GM19397 (cell line): ENCODE data around the gene GON7.
A peak's percentile ranks its signal among the peaks of the same experiment; 100 is the strongest.
"Not testable (repeated sequence)": the region's sequence is repeated elsewhere in the genome, so short reads cannot be mapped to it uniquely, and the experiment has no call there.

ENCODE experiments used
- ATAC-seq: cut with Tn5 transposase; IDR thresholded peaks from one replicate; pipeline ENCODE4 v1.9.1; 2021; ENCODE audit warnings: mild to moderate bottlenecking, moderate library complexity; ENCODE audit not compliant: unreplicated experiment

The GON7 gene

GRCh38 chr14:93206793-93207467, at the start of gene GON7, which contains the start of gene UBR7:
GON7 (minus strand) TSS chr14:93207065; CDS start chr14:93207037, 28 bp downstream.
UBR7 (plus strand) TSS chr14:93207256; CDS start chr14:93207292, 36 bp downstream.
- peak; percentile 85 for ATAC-seq

GRCh38 chr14:93249128-93249831, 42.4 kb upstream of the GON7 start:
- ATAC-seq: no peak

GRCh38 chr14:93246534-93246933, 39.7 kb upstream of the GON7 start:
- ATAC-seq: no peak

- no peak for ATAC-seq
Measured at GRCh38 chr14:93245764-93246420, 39.0 kb upstream of the GON7 start.

- no peak for ATAC-seq
Measured at GRCh38 chr14:93240678-93241000, 33.8 kb upstream of the GON7 start.

- ATAC-seq: no peak
Measured at GRCh38 chr14:93239869-93240677, 33.2 kb upstream of the GON7 start.

- ATAC-seq: no peak
Measured at GRCh38 chr14:93234798-93235197, 27.9 kb upstream of the GON7 start.

GRCh38 chr14:93233078-93233477, 26.2 kb upstream of the GON7 start:
- not testable (repeated sequence) for ATAC-seq

- ATAC-seq: no peak
Measured at GRCh38 chr14:93232159-93232558, 25.3 kb upstream of the GON7 start.

GRCh38 chr14:93231129-93231979, 24.5 kb upstream of the GON7 start:
- no peak for ATAC-seq

- no peak for ATAC-seq
Measured at GRCh38 chr14:93230539-93230938, 23.7 kb upstream of the GON7 start.

- ATAC-seq: no peak
Measured at GRCh38 chr14:93228550-93228949, 21.7 kb upstream of the GON7 start.

GRCh38 chr14:93223565-93223964, 16.7 kb upstream of the GON7 start:
- no peak for ATAC-seq

- no peak for ATAC-seq
Measured at GRCh38 chr14:93220509-93220908, 13.6 kb upstream of the GON7 start.

GRCh38 chr14:93219103-93219726, 12.3 kb upstream of the GON7 start:
- ATAC-seq: no peak

- ATAC-seq: no peak
Measured at GRCh38 chr14:93214598-93214997, 7.7 kb upstream of the GON7 start.

- peak; percentile 64 for ATAC-seq
Measured at GRCh38 chr14:93212432-93212831, 5.6 kb upstream of the GON7 start.

- peak; percentile 36 for ATAC-seq
Measured at GRCh38 chr14:93207468-93208308, 823 bp upstream of the GON7 start.

GRCh38 chr14:93201155-93201704, 5.6 kb downstream of the GON7 start:
- ATAC-seq: no peak
